ENCODE measurements around the gene OSBPL6. TPM values are rescaled to one million over a fixed set of nuclear protein-coding genes. Genes with fewer than 3 reads are reported as not detected.

The OSBPL6 gene
- total and polyA plus RNA-seq, 2 of the 13 experiments (the other 11 are each of a cell fraction or from before 2014, with no cell fraction given) = 0.03 to 0.11 TPM

- H3K4me3 ChIP-seq (replicated peaks in 1 of 3; ENCODE audit: insufficient read depth in 1 of 3, low read depth in 2 of 3, low read length in 3 of 3) = no peak overlapping the region
- no peak overlapping the region for H3K27ac ChIP-seq (ENCODE audit: extremely low read length, insufficient read depth, low read length)
- FAIRE-seq = no peak
- intact Hi-C loops (cut with micrococcal nuclease; ENCODE audit: unreplicated experiment) (loop anchor here (2.0 kb wide), 2 partner anchors 35 to 283 kb away; partner anchors contain the start of genes PJVK and PRKRA), in situ Hi-C loops (cut with HindIII; ENCODE audit: extremely low pct_ligation_motif_present, low pct_unique_long_range_greater_than_20kb) (loop anchor here (10.0 kb wide), 2 partner anchors 111 to 301 kb away; partner anchors contain the start of gene RBM45)
- H3K4me1 ChIP-seq (ENCODE audit: insufficient read depth, low read length) = peaks cover 16% of the 10 kb centered on the region; the same call in 1 of the 2 replicates
- ChIA-PET POLR2A (no interaction called here), CTCF (ENCODE audit: low intra/inter-chr PET ratio, low total read pairs) (interaction anchor here (2.3 to 2.7 kb wide), 2 partner anchors 18 to 110 kb away, joined by 11 to 24 read pairs; no protein-coding TSS in a partner anchor)
- H3K9ac ChIP-seq (ENCODE audit: insufficient read depth, low read depth, low read length) = no peak overlapping the region
- H3K79me2 ChIP-seq (ENCODE audit: insufficient read depth, low read length) = no peaks in the 10 kb centered on the region
- no TSS peak for BruUV-seq (replicated peaks)
- DNase-seq (ENCODE audit: low spot score) = no peak
- H3K4me2 ChIP-seq (ENCODE audit: low read depth, low read length) = no peak overlapping the region
- H3K9me3 ChIP-seq (ENCODE audit: low read length) = no peaks in the 10 kb centered on the region
- TF ChIP-seq ZNF629 (CRISPR knock-in tag; conservative IDR thresholded peaks at IDR 0.05) = 0 out of 2 replicates have a peak, but pooled peaks have one; percentile 27
- TF ChIP-seq RFX3 (CRISPR knock-in tag; IDR thresholded peaks at IDR 0.05) = no peak
- no peaks in the 10 kb centered on the region for H3K36me3 ChIP-seq (replicated peaks in 1 of 2; ENCODE audit: control insufficient read depth in 1 of 2, insufficient read depth in 2 of 2, low read length in 2 of 2)
- peaks cover 0 to 9% of the 10 kb centered on the region in 2 experiments; a peak in 1 of 5 replicates for H3K27me3 ChIP-seq (ENCODE audit: control insufficient read depth in 1 of 2, insufficient read depth in 2 of 2, low read length in 2 of 2)
- H4K20me1 ChIP-seq (ENCODE audit: insufficient read depth, low read length) = no peaks in the 10 kb centered on the region
- no peak overlapping the region for H2AFZ ChIP-seq (ENCODE audit: low read length)
- no peak for ATAC-seq
Measured at GRCh38 chr2:178415979-178416378, 221.7 kb downstream of the OSBPL6 start.

GRCh38 chr2:178417916-178418315 lies 223.6 kb downstream of the OSBPL6 start:
- no peaks in the 10 kb centered on the region for H3K9me3 ChIP-seq (ENCODE audit: low read length)
- no peak overlapping the region for H3K4me2 ChIP-seq (ENCODE audit: low read depth, low read length)
- intact Hi-C loops (cut with micrococcal nuclease; ENCODE audit: unreplicated experiment) = no loop called here
- no peak for ATAC-seq
- no peaks in the 10 kb centered on the region for H3K36me3 ChIP-seq (replicated peaks in 1 of 2; ENCODE audit: control insufficient read depth in 1 of 2, insufficient read depth in 2 of 2, low read length in 2 of 2)
- no peak overlapping the region for H3K9ac ChIP-seq (ENCODE audit: insufficient read depth, low read depth, low read length)
- H3K27ac ChIP-seq (ENCODE audit: extremely low read length, insufficient read depth, low read length) = no peak overlapping the region
- no peak overlapping the region for H2AFZ ChIP-seq (ENCODE audit: low read length)
- H3K4me1 ChIP-seq (ENCODE audit: insufficient read depth, low read length) = peaks cover 16% of the 10 kb centered on the region; the same call in 1 of the 2 replicates
- 73% methylated on average over 3 of the region's 3 CpGs for WGBS (ENCODE audit: low lambda C conversion rate)
- in situ Hi-C loops (cut with HindIII; ENCODE audit: extremely low pct_ligation_motif_present, low pct_unique_long_range_greater_than_20kb) = loop anchor here (10.0 kb wide), 2 partner anchors 113 to 303 kb away; partner anchors contain the start of gene RBM45
- no TSS peak for BruUV-seq (replicated peaks)
- DNase-seq (ENCODE audit: low spot score) = no peak
- no peak for FAIRE-seq
- H3K79me2 ChIP-seq (ENCODE audit: insufficient read depth, low read length) = no peaks in the 10 kb centered on the region
- no peaks in the 10 kb centered on the region for H4K20me1 ChIP-seq (ENCODE audit: insufficient read depth, low read length)
- peaks cover 0 to 6% of the 10 kb centered on the region in 2 experiments; a peak in 1 of 5 replicates for H3K27me3 ChIP-seq (ENCODE audit: control insufficient read depth in 1 of 2, insufficient read depth in 2 of 2, low read length in 2 of 2)
- POLR2A ChIA-PET = interaction anchor here (1.0 to 1.3 kb wide), 2 partner anchors 33 to 306 kb away, joined by 3 to 4 read pairs; partner anchors contain the start of genes PJVK, PRKRA and RBM45
- no peak overlapping the region for H3K4me3 ChIP-seq (replicated peaks in 1 of 3; ENCODE audit: insufficient read depth in 1 of 3, low read depth in 2 of 3, low read length in 3 of 3)
- CTCF ChIA-PET (ENCODE audit: low intra/inter-chr PET ratio, low total read pairs) = no interaction called here
- TF ChIP-seq MAX (IDR thresholded peaks at IDR 0.05) = no peak
- no peak for TF ChIP-seq ZNF569 (CRISPR knock-in tag; IDR thresholded peaks at IDR 0.05; ENCODE audit: borderline replicate concordance)
- TF ChIP-seq ZNF577 (CRISPR knock-in tag; IDR thresholded peaks at IDR 0.05; ENCODE audit: borderline replicate concordance, low read depth) = no peak
- no peak for TF ChIP-seq KDM3A (CRISPR knock-in tag; IDR thresholded peaks at IDR 0.05; ENCODE audit: low read depth)
- TF ChIP-seq ZNF207 (IDR thresholded peaks at IDR 0.05; ENCODE audit: borderline replicate concordance) = no peak
- no peak for TF ChIP-seq ZKSCAN1 (IDR thresholded peaks at IDR 0.05; ENCODE audit: low read length)
- no peak for TF ChIP-seq FOXM1 (CRISPR knock-in tag; IDR thresholded peaks at IDR 0.05)
- no peak for TF ChIP-seq GATAD1 (CRISPR knock-in tag; IDR thresholded peaks at IDR 0.05)
- no peak for TF ChIP-seq TRIM22 (IDR thresholded peaks at IDR 0.05)
- TF ChIP-seq USF2 (IDR thresholded peaks at IDR 0.05; ENCODE audit: low read depth, low read length) = no peak
- TF ChIP-seq USF2 (CRISPR knock-in tag; IDR thresholded peaks at IDR 0.05; ENCODE audit: borderline replicate concordance) = no peak
- no peak for TF ChIP-seq ATM (IDR thresholded peaks at IDR 0.05; ENCODE audit: borderline replicate concordance)
- no peak for TF ChIP-seq ZMYM3 (CRISPR knock-in tag; IDR thresholded peaks at IDR 0.05)
- no peak for TF ChIP-seq ZEB1 (IDR thresholded peaks at IDR 0.05; ENCODE audit: insufficient replicate concordance, low read depth)
- TF ChIP-seq ZNF850 (CRISPR knock-in tag; conservative IDR thresholded peaks at IDR 0.05) = no peak
